Measurements from ENCODE around the gene RPUSD3.

Gene RPUSD3

GRCh38 chr3:9828801-9829755 is 14.7 kb downstream of the RPUSD3 start:
- DNase-seq: no peak

- peak; percentile 8 for DNase-seq
These were observed 16.8 kb downstream of the RPUSD3 start for GRCh38 chr3:9826815-9827573.

GRCh38 chr3:9825451-9826040 is 18.3 kb downstream of the RPUSD3 start:
- no peak for DNase-seq

GRCh38 chr3:9820946-9821345 is 22.9 kb downstream of the RPUSD3 start:
- DNase-seq: no peak

- DNase-seq: no peak
These were observed 23.3 kb downstream of the RPUSD3 start for GRCh38 chr3:9820543-9820942.

- DNase-seq: no peak
These were observed 25.0 kb downstream of the RPUSD3 start for GRCh38 chr3:9818666-9819335.

- DNase-seq: no peak
These were observed 26.4 kb downstream of the RPUSD3 start for GRCh38 chr3:9817436-9817835.

GRCh38 chr3:9815986-9816385 is 27.8 kb downstream of the RPUSD3 start:
- no peak for DNase-seq

GRCh38 chr3:9812870-9813483 is 30.8 kb downstream of the RPUSD3 start:
- DNase-seq: no peak

GRCh38 chr3:9810846-9811245 is 33.0 kb downstream of the RPUSD3 start:
- no peak for DNase-seq

GRCh38 chr3:9810433-9810770 is 33.4 kb downstream of the RPUSD3 start:
- no peak for DNase-seq

GRCh38 chr3:9809615-9810432 is 34.0 kb downstream of the RPUSD3 start, which contains the start of gene TTLL3:
Gene TTLL3 (plus strand): TSS chr3:9810262. CDS start chr3:9810662, 400 bp downstream.
- peak; percentile 60 for DNase-seq

GRCh38 chr3:9809239-9809614 is 34.6 kb downstream of the RPUSD3 start:
- no peak for DNase-seq

GRCh38 chr3:9808345-9809037 is 35.3 kb downstream of the RPUSD3 start:
- peak; percentile 19 for DNase-seq

- no peak for DNase-seq
These were observed 35.8 kb downstream of the RPUSD3 start for GRCh38 chr3:9807981-9808344.

GRCh38 chr3:9806688-9807589 is 36.9 kb downstream of the RPUSD3 start:
- DNase-seq: no peak

- no peak for DNase-seq
These were observed 37.7 kb downstream of the RPUSD3 start for GRCh38 chr3:9806137-9806536.

GRCh38 chr3:9804996-9805395 is 38.8 kb downstream of the RPUSD3 start:
- DNase-seq: no peak

- no peak for DNase-seq
These were observed 40.3 kb downstream of the RPUSD3 start for GRCh38 chr3:9803494-9803893.

GRCh38 chr3:9800529-9800928 is 43.3 kb downstream of the RPUSD3 start:
- no peak for DNase-seq
